H1 (cell line): ENCODE data around the gene ASMT.
A peak's percentile ranks its signal among the peaks of the same experiment; 100 is the strongest.

ENCODE experiments used
- CBX8 ChIP-seq: fragments of 300-800, 300-1000 bp; sonication (generic); IDR thresholded peaks from 2 replicates; pipeline ENCODE4 v1.7.1; 2016; ENCODE audit warnings: low read depth, low read length, borderline replicate concordance
- CTCF ChIP-seq, 3 experiments: IDR thresholded peaks; 1 replicate in 2 of 3; 2 replicates in 1 of 3; pipeline versions ENCODE4 v1.5.1 to v1.6.1; 2011; ENCODE audit warnings: low read length in 3 of 3, mild to moderate bottlenecking in 3 of 3, inconsistent platforms in 2 of 3, low read depth in 1 of 3, moderate library complexity in 1 of 3; ENCODE audit not compliant: insufficient read depth in 1 of 3; ENCODE audit errors: control extremely low read depth in 1 of 3
- EP300 ChIP-seq, 2 experiments: IDR thresholded peaks; 1 replicate in 1 of 2; 2 replicates in 1 of 2; pipeline ENCODE4 v1.6.1; 2011 to 2012; ENCODE audit warnings: low read depth in 2 of 2, low read length in 2 of 2, mild to moderate bottlenecking in 2 of 2, borderline replicate concordance in 1 of 2, inconsistent platforms in 1 of 2, moderate library complexity in 1 of 2
- EZH2 ChIP-seq: fragments of 200-600 bp; sonication (generic); IDR thresholded peaks from 2 replicates; pipeline ENCODE4 v1.7.1; 2012; ENCODE audit warnings: low read depth, mild to moderate bottlenecking, moderate library complexity, low read length, inconsistent platforms; ENCODE audit not compliant: severe bottlenecking
- JUN ChIP-seq: IDR thresholded peaks from 2 replicates; pipeline ENCODE4 v1.6.1; 2011; ENCODE audit warnings: low read depth, mild to moderate bottlenecking, improper control_type of control experiment, low read length
- NRF1 ChIP-seq: IDR thresholded peaks from 2 replicates; pipeline ENCODE4 v1.6.1; 2011; ENCODE audit warnings: mild to moderate bottlenecking, low read depth, low read length, improper control_type of control experiment
- RAD21 ChIP-seq, 2 experiments: IDR thresholded peaks in 1 of 2; conservative IDR thresholded peaks in 1 of 2; 2 replicates each; pipeline ENCODE4 v1.6.1; 2011; ENCODE audit warnings: low read depth in 2 of 2, low read length in 2 of 2, improper control_type of control experiment in 1 of 2, inconsistent platforms in 1 of 2, mild to moderate bottlenecking in 1 of 2, moderate library complexity in 1 of 2
- SRF ChIP-seq: IDR thresholded peaks from 2 replicates; pipeline ENCODE4 v1.6.1; 2011; ENCODE audit warnings: mild to moderate bottlenecking, low read depth, low read length, moderate library complexity
- TAF1 ChIP-seq: IDR thresholded peaks from 2 replicates; pipeline ENCODE4 v1.6.1; 2011; ENCODE audit warnings: mild to moderate bottlenecking, low read depth, low read length

- TF ChIP-seq TAF1 (peak; percentile 52; the same call in 1 of the 2 replicates), EZH2 (no peak), CTCF (IDR thresholded peaks at IDR 0.05; ENCODE audit: control extremely low read depth in 1 of 3, insufficient read depth in 1 of 3, low read depth in 1 of 3, low read length in 3 of 3) (no peak), JUN (no peak), SRF (no peak), NRF1 (no peak), RAD21 (IDR thresholded peaks at IDR 0.05 in 1 of 2, conservative IDR thresholded peaks at IDR 0.05 in 1 of 2; ENCODE audit: low read depth in 2 of 2, low read length in 2 of 2) (no peak), CBX8 (no peak), EP300 (IDR thresholded peaks at IDR 0.05; ENCODE audit: borderline replicate concordance in 1 of 2, low read depth in 2 of 2, low read length in 2 of 2) (no peak)
Observed at GRCh38 chrX:1661048-1661921, 46.4 kb downstream of the ASMT start.
